ENCODE results near the gene EPS8L3.
"Not testable (repeated sequence)": the region's sequence is repeated elsewhere in the genome, so short reads cannot be mapped to it uniquely, and the experiment has no call there.

Gene EPS8L3

GRCh38 chr1:109768335-109768650, 4.6 kb upstream of the EPS8L3 start:
- TF ChIP-seq POLR2A (IDR thresholded peaks at IDR 0.05; ENCODE audit: extremely low read depth, insufficient read length), result no peak
- TF ChIP-seq, protein P1, sequence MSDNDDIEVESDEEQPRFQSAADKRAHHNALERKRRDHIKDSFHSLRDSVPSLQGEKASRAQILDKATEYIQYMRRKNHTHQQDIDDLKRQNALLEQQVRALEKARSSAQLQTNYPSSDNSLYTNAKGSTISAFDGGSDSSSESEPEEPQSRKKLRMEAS (IDR thresholded peaks at IDR 0.05; ENCODE audit: low read depth, low read length), result no peak
- TF ChIP-seq, protein P2, sequence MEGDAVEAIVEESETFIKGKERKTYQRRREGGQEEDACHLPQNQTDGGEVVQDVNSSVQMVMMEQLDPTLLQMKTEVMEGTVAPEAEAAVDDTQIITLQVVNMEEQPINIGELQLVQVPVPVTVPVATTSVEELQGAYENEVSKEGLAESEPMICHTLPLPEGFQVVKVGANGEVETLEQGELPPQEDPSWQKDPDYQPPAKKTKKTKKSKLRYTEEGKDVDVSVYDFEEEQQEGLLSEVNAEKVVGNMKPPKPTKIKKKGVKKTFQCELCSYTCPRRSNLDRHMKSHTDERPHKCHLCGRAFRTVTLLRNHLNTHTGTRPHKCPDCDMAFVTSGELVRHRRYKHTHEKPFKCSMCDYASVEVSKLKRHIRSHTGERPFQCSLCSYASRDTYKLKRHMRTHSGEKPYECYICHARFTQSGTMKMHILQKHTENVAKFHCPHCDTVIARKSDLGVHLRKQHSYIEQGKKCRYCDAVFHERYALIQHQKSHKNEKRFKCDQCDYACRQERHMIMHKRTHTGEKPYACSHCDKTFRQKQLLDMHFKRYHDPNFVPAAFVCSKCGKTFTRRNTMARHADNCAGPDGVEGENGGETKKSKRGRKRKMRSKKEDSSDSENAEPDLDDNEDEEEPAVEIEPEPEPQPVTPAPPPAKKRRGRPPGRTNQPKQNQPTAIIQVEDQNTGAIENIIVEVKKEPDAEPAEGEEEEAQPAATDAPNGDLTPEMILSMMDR (IDR thresholded peaks at IDR 0.05; ENCODE audit: low read depth, low read length), result no peak
- TF ChIP-seq MYC (IDR thresholded peaks at IDR 0.05; ENCODE audit: low read depth, low read length), result no peak
- DNase-seq (ENCODE audit: low read depth), result no peak
- H3K4me3 ChIP-seq (ENCODE audit: low read depth, low read length), result no peak overlapping the region

- no peak overlapping the region for H3K4me3 ChIP-seq (ENCODE audit: low read depth, low read length)
- no peak for DNase-seq (ENCODE audit: low read depth)
- TF ChIP-seq, protein P2 (IDR thresholded peaks at IDR 0.05; ENCODE audit: low read depth, low read length), result no peak
- TF ChIP-seq, protein P1 (IDR thresholded peaks at IDR 0.05; ENCODE audit: low read depth, low read length), result no peak
- TF ChIP-seq MYC (IDR thresholded peaks at IDR 0.05; ENCODE audit: low read depth, low read length) (no peak), POLR2A (IDR thresholded peaks at IDR 0.05; ENCODE audit: extremely low read depth, insufficient read length) (no peak)
These were observed 4.1 kb upstream of the EPS8L3 start for GRCh38 chr1:109767637-109768334.

DNA sequence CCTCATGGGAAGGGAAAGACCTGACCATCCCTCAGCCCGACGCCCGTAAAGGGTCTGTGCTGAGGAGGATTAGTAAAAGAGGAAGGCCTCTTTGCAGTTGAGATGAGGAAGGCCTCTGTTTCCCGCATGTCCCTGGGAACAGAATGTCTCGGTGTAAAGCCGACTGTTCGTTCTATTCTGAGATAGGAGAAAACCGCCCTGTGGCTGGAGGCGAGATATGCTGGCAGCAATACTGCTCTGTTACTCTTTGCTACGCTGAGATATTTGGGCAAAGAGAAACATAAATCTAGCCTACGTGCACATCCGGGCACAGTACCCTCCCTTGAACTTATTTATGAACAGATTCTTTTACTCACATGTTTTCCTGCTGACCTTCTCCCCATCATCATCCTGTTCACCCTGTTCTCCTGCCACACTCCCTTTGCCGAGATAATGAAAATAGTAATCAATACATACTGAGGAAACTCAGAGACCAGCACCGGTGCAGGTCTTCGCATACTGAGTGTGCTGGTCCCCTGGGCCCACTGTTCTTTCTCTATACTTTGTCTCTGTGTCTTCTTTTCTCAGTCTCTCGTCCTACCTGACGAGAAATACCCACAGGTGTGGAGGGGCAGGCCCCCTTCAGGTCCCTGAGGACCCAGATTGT, 3.4 kb upstream of the EPS8L3 start:
- not testable (repeated sequence) for DNase-seq (ENCODE audit: low read depth); H3K4me3 ChIP-seq (ENCODE audit: low read depth, low read length)

DNA sequence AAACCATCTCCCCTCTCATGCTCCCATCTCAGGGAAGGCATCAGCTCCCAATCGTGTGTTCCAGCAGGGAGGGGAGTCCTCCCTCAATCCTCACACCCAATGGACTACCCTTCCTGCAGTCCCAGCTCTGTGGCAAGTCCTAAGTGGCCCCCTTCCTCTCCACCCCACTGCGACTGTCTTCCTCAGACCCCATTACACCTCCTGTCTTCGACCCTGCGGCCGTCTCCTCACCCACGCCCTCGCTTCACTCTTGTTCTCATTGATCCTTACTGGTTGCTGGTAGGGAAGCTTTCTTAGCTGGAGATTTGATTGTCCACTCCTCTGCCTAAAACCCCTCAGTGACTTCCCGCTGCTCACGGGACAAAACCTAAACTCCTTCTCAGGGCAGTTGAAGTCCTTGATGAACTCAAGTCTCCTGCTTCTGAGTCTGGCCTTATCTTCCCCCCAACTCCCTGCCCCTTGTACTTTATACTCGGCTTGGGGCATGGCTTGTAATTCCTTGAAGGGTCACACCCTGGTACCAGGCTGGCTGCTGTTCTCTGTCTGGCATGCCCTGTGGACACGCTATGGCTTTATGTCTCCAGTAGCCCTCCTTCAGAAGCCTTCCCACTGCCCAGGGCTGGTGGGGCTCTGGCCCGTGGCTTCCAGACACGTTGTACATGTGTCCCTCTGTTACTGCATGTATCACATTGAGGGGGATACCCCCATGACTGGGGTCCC, 2.3 kb upstream of the EPS8L3 start:
- TF ChIP-seq, protein P1 (IDR thresholded peaks at IDR 0.05; ENCODE audit: low read depth, low read length), result no peak
- TF ChIP-seq, protein P2 (IDR thresholded peaks at IDR 0.05; ENCODE audit: low read depth, low read length), result no peak
- TF ChIP-seq POLR2A (IDR thresholded peaks at IDR 0.05; ENCODE audit: extremely low read depth, insufficient read length) (no peak), MYC (IDR thresholded peaks at IDR 0.05; ENCODE audit: low read depth, low read length) (no peak)

DNA sequence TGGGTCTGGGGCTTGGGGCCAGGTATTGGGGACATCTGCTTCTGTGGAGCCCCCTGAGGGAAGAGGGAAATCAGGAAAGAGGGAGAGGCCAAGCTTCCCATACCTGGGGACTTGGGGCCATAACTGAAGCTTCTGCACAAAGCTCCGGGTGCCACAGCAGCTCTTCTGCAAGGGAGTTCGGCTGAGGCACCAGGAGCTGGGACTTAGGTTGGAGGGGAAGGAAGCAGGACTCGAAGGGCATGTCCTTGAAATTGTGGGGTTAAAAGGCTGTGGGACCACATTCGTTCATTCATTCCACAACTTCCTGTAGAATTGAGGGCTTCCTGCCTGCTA, 1.7 kb upstream of the EPS8L3 start:
- TF ChIP-seq, protein P2 (IDR thresholded peaks at IDR 0.05; ENCODE audit: low read depth, low read length), result no peak
- TF ChIP-seq POLR2A (IDR thresholded peaks at IDR 0.05; ENCODE audit: extremely low read depth, insufficient read length) (no peak), MYC (IDR thresholded peaks at IDR 0.05; ENCODE audit: low read depth, low read length) (no peak)
- TF ChIP-seq, protein P1 (IDR thresholded peaks at IDR 0.05; ENCODE audit: low read depth, low read length), result no peak
- no peak for DNase-seq (ENCODE audit: low read depth)

More for the DNA sequence above, 2.3 kb upstream of the EPS8L3 start:
- H3K4me3 ChIP-seq (ENCODE audit: low read depth, low read length), result no peak overlapping the region
- DNase-seq (ENCODE audit: low read depth), result no peak

More for the DNA sequence above, 1.7 kb upstream of the EPS8L3 start:
- H3K4me3 ChIP-seq (ENCODE audit: low read depth, low read length), result no peak overlapping the region
